Caco-2 (cell line): ENCODE data around the gene KIRREL3. TPM values are rescaled to one million over a fixed set of nuclear protein-coding genes. Genes with fewer than 3 reads are reported as not detected.

Experiments
- BruUV-seq: library from RNA; stranded (reverse); fragments of 400-500 nt; replicated peaks from 2 replicates; lab custom pipeline; 2021; lab: Mats Ljungman, UMichigan
- CTCF ChIA-PET: fragments of 300-600 bp; sonication (Branson Sonifier 250); formaldehyde crosslinking; loops from one replicate; lab custom pipeline; 2022; ENCODE audit warnings: antibody characterized with exemption; lab: Charles Lee
- POLR2A ChIA-PET: fragments of 300-600 bp; sonication (Branson Sonifier 250); formaldehyde crosslinking; loops from one replicate; lab custom pipeline; 2022; ENCODE audit warnings: antibody characterized with exemption; lab: Charles Lee
- DNase-seq, 2 experiments: peaks; one replicate each; pipeline versions ENCODE4 v3.0.0 to v3.0.0-alpha.2; 2020 to 2022
- H3K27me3 ChIP-seq: replicated peaks from 2 replicates; pipeline ENCODE4 v1.6.0; 2011; ENCODE audit warnings: low read length; ENCODE audit not compliant: control insufficient read depth, insufficient read depth
- H3K36me3 ChIP-seq: 2 replicates; pipeline ENCODE4 v1.5.1; 2011; ENCODE audit warnings: low read length; ENCODE audit not compliant: control insufficient read depth, insufficient read depth
- H3K4me1 ChIP-seq: fragments of 250-450 bp; sonication (Bioruptor Pico); 2 replicates; pipeline ENCODE4 v1.5.1; 2020; ENCODE audit warnings: mild to moderate bottlenecking
- H3K4me3 ChIP-seq: 2 replicates; pipeline ENCODE4 v1.5.1; 2011; ENCODE audit warnings: low read depth, mild to moderate bottlenecking, control low read depth, low read length
- H3K9me3 ChIP-seq: fragments of 250-450 bp; sonication (Bioruptor Pico); 2 replicates; pipeline ENCODE4 v1.5.1; 2020; ENCODE audit warnings: mild to moderate bottlenecking, moderate library complexity
- H3K27ac Mint-ChIP-seq: one replicate; pipeline ENCODE4 v1.8.0; 2022; ENCODE audit warnings: mixed read lengths; ENCODE audit not compliant: unreplicated experiment
- H3K27me3 Mint-ChIP-seq: one replicate; pipeline ENCODE4 v1.8.0; 2022; ENCODE audit warnings: mixed read lengths; ENCODE audit not compliant: insufficient read depth, unreplicated experiment
- H3K36me3 Mint-ChIP-seq: one replicate; pipeline ENCODE4 v1.8.0; 2022; ENCODE audit warnings: mild to moderate bottlenecking, mixed read lengths; ENCODE audit not compliant: insufficient read depth, unreplicated experiment
- H3K4me1 Mint-ChIP-seq: one replicate; pipeline ENCODE4 v1.8.0; 2022; ENCODE audit warnings: low read depth, mixed read lengths; ENCODE audit not compliant: unreplicated experiment
- H3K4me3 Mint-ChIP-seq: one replicate; pipeline ENCODE4 v1.8.0; 2022; ENCODE audit warnings: mild to moderate bottlenecking, moderate library complexity, mixed read lengths; ENCODE audit not compliant: unreplicated experiment
- H3K9me3 Mint-ChIP-seq: one replicate; pipeline ENCODE4 v1.8.0; 2022; ENCODE audit warnings: mixed read lengths; ENCODE audit not compliant: unreplicated experiment
- intact Hi-C: fragments of 100-400 bp; cut with micrococcal nuclease; formaldehyde crosslinking; loops from one replicate; pipeline ENCODE4 v1.10.0; 2022; ENCODE audit not compliant: unreplicated experiment
- total RNA-seq: library from RNA; stranded (reverse); gene quantifications from 2 replicates; pipeline ENCODE4 v1.2.3, GENCODE V29; 2022
- TF ChIP-seq, protein P1 (sequence below), 2 experiments: fragments of 200-600 bp in 1 of 2; IDR thresholded peaks; 1 replicate in 1 of 2; 2 replicates in 1 of 2; pipeline versions ENCODE4 v1.5.1 to v1.8.0; 2011 to 2022; ENCODE audit warnings: antibody characterized with exemption in 1 of 2, control low read depth in 1 of 2, inconsistent platforms in 1 of 2, low read depth in 1 of 2, low read length in 1 of 2, mild to moderate bottlenecking in 1 of 2, moderate library complexity in 1 of 2; ENCODE audit not compliant: insufficient read depth in 1 of 2, severe bottlenecking in 1 of 2, unreplicated experiment in 1 of 2

Gene KIRREL3
- total RNA-seq, 1 experiment from 2014 or later: not detected

DNA sequence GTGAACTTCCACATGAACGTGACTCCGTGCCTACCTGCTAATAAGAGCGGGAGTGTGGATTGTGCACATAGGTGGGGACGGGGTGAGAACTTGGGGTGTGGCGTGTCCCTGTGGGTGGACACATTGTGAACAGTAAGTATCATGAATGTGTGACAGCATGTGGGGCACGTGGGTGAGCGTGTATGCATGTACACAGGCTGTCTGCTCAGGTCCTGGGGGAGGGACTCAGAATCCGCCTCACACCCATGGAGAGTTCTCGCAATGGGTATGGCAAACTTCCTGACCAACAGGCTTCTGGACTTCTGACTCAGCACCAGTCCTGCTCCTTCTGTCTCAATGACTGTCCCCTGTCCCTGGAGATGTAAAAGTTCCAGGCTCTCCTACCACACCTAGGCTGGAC lies 422.1 kb downstream of the KIRREL3 start:
- intact Hi-C loops: no loop called here
- CTCF ChIA-PET: no interaction called here
- no TSS peak for BruUV-seq
- peaks cover 28% of the 10 kb centered on the region for H3K27me3 Mint-ChIP-seq
- Histone ChIP-seq H3K27me3 (peaks cover 1% of the 10 kb centered on the region), H3K4me1 (no peaks in the 10 kb centered on the region), H3K9me3 (no peaks in the 10 kb centered on the region), H3K4me3 (no peak overlapping the region), H3K36me3 (no peaks in the 10 kb centered on the region)
- TF ChIP-seq, protein P1, sequence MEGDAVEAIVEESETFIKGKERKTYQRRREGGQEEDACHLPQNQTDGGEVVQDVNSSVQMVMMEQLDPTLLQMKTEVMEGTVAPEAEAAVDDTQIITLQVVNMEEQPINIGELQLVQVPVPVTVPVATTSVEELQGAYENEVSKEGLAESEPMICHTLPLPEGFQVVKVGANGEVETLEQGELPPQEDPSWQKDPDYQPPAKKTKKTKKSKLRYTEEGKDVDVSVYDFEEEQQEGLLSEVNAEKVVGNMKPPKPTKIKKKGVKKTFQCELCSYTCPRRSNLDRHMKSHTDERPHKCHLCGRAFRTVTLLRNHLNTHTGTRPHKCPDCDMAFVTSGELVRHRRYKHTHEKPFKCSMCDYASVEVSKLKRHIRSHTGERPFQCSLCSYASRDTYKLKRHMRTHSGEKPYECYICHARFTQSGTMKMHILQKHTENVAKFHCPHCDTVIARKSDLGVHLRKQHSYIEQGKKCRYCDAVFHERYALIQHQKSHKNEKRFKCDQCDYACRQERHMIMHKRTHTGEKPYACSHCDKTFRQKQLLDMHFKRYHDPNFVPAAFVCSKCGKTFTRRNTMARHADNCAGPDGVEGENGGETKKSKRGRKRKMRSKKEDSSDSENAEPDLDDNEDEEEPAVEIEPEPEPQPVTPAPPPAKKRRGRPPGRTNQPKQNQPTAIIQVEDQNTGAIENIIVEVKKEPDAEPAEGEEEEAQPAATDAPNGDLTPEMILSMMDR (IDR thresholded peaks at IDR 0.05; ENCODE audit: insufficient read depth in 1 of 2, low read depth in 1 of 2, low read length in 1 of 2, severe bottlenecking in 1 of 2, unreplicated experiment in 1 of 2): no peak
- POLR2A ChIA-PET: no interaction called here
- H3K4me3 Mint-ChIP-seq: no peak overlapping the region
- DNase-seq: no peak
- no peaks in the 10 kb centered on the region for H3K9me3 Mint-ChIP-seq
- no peaks in the 10 kb centered on the region for H3K4me1 Mint-ChIP-seq
- no peak overlapping the region for H3K27ac Mint-ChIP-seq
- no peaks in the 10 kb centered on the region for H3K36me3 Mint-ChIP-seq

DNA sequence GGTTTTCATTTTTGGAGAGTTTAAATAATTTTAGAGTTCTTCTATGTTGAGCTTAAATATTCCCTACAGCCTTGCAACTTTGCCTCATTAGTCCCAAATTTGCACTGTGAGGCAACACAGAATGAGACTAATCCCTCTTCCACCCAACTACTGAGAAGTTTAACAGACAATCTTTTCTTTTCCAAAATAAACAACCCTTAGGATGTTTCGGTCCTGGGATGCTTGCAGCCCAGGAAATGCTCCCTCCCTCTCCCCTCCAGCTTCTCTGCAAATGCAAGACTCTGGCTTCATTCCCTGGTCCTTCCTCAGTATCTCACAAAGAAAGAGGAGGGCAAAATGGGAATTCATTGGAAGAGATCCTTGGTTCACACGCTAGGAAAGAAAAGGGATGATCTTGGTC lies 422.5 kb downstream of the KIRREL3 start:
- Histone ChIP-seq H3K4me1 (no peaks in the 10 kb centered on the region), H3K4me3 (no peak overlapping the region), H3K27me3 (peaks cover 1% of the 10 kb centered on the region), H3K36me3 (no peaks in the 10 kb centered on the region), H3K9me3 (no peaks in the 10 kb centered on the region)
- Mint-ChIP-seq H3K4me3 (no peak overlapping the region), H3K9me3 (no peaks in the 10 kb centered on the region), H3K36me3 (no peaks in the 10 kb centered on the region), H3K4me1 (no peaks in the 10 kb centered on the region), H3K27ac (no peak overlapping the region), H3K27me3 (peaks cover 28% of the 10 kb centered on the region)
- BruUV-seq: no TSS peak
- no peak for DNase-seq
- CTCF ChIA-PET: interaction anchor here (0.6 kb wide), 1 partner anchor 425 kb away, joined by 3 read pairs; no protein-coding TSS in a partner anchor
- intact Hi-C loops: no loop called here
- POLR2A ChIA-PET: no interaction called here
- TF ChIP-seq, protein P1 (IDR thresholded peaks at IDR 0.05; ENCODE audit: insufficient read depth in 1 of 2, low read depth in 1 of 2, low read length in 1 of 2, severe bottlenecking in 1 of 2, unreplicated experiment in 1 of 2): no peak

DNA sequence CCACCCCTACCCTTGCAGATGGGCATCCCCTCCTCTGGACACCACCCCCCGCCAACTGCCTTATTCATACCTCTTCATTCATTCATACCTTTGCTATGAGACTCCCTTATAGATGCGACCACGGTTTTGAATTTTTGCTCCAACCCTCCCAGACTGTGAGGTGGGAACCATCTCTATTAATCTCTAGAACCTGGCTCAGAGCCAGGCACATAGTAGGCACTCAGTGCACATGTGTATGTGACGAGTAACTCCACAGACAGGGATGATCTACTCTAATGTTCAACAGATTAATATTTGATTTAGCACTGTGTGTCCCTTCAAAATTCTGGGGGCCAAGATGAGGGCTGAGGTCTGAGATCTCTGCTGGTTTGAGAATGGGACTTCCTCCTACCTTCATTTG lies 424.7 kb downstream of the KIRREL3 start:
- no peaks in the 10 kb centered on the region for H3K9me3 Mint-ChIP-seq
- TF ChIP-seq, protein P1 (IDR thresholded peaks at IDR 0.05; ENCODE audit: insufficient read depth in 1 of 2, low read depth in 1 of 2, low read length in 1 of 2, severe bottlenecking in 1 of 2, unreplicated experiment in 1 of 2): no peak
- intact Hi-C loops: no loop called here

More for the DNA sequence above, 424.7 kb downstream of the KIRREL3 start:
- Histone ChIP-seq H3K27me3 (peaks cover 1% of the 10 kb centered on the region), H3K9me3 (no peaks in the 10 kb centered on the region), H3K36me3 (no peaks in the 10 kb centered on the region), H3K4me3 (no peak overlapping the region), H3K4me1 (no peaks in the 10 kb centered on the region)
- BruUV-seq: no TSS peak
- H3K27ac Mint-ChIP-seq: no peak overlapping the region
- H3K36me3 Mint-ChIP-seq: no peaks in the 10 kb centered on the region
- POLR2A ChIA-PET: no interaction called here
- CTCF ChIA-PET: interaction anchor here (0.5 kb wide), 1 partner anchor 46 kb away, joined by 3 read pairs; no protein-coding TSS in a partner anchor
- no peak for DNase-seq
- H3K4me1 Mint-ChIP-seq: no peaks in the 10 kb centered on the region
- peaks cover 31% of the 10 kb centered on the region for H3K27me3 Mint-ChIP-seq
- H3K4me3 Mint-ChIP-seq: no peak overlapping the region
